ENCODE measurements around the gene TMEM187.
"Not testable (repeated sequence)": the region's sequence is repeated elsewhere in the genome, so short reads cannot be mapped to it uniquely, and the experiment has no call there.

TMEM187 gene

GRCh38 chrX:153973127-153974002 lies 811 bp downstream of the TMEM187 start:
- peak; percentile 26 for DNase-seq

- no peak for DNase-seq
Observed at GRCh38 chrX:153974003-153974725, 1.6 kb downstream of the TMEM187 start.

GRCh38 chrX:153974726-153975286 lies 2.3 kb downstream of the TMEM187 start:
- DNase-seq, result no peak

- DNase-seq, result not testable (repeated sequence)
Observed at GRCh38 chrX:153980394-153980793, 7.8 kb downstream of the TMEM187 start.

GRCh38 chrX:153981231-153981630 lies 8.7 kb downstream of the TMEM187 start:
- DNase-seq, result no peak

GRCh38 chrX:153981771-153982533 lies 9.4 kb downstream of the TMEM187 start:
- DNase-seq, result peak; percentile 47

GRCh38 chrX:153983321-153983801 lies 10.8 kb downstream of the TMEM187 start:
- no peak for DNase-seq

- no peak for DNase-seq
Observed at GRCh38 chrX:153984351-153985178, 12.0 kb downstream of the TMEM187 start.

- DNase-seq, result no peak
Observed at GRCh38 chrX:153988493-153988892, 15.9 kb downstream of the TMEM187 start.

GRCh38 chrX:153989973-153990655 lies 17.6 kb downstream of the TMEM187 start:
- no peak for DNase-seq

GRCh38 chrX:153991013-153991580 lies 18.5 kb downstream of the TMEM187 start:
- DNase-seq, result no peak

GRCh38 chrX:153992180-153992579 lies 19.6 kb downstream of the TMEM187 start:
- no peak for DNase-seq

- no peak for DNase-seq
Observed at GRCh38 chrX:153993079-153993478, 20.5 kb downstream of the TMEM187 start.

- no peak for DNase-seq
Observed at GRCh38 chrX:153993978-153994377, 21.4 kb downstream of the TMEM187 start.

GRCh38 chrX:153994398-153994797 lies 21.8 kb downstream of the TMEM187 start:
- not testable (repeated sequence) for DNase-seq

- no peak for DNase-seq
Observed at GRCh38 chrX:153995504-153995903, 22.9 kb downstream of the TMEM187 start.

GRCh38 chrX:153999359-154000037 lies 26.9 kb downstream of the TMEM187 start:
- no peak for DNase-seq

GRCh38 chrX:154000051-154000450 lies 27.5 kb downstream of the TMEM187 start:
- no peak for DNase-seq

- peak; percentile 44 for DNase-seq
Observed at GRCh38 chrX:154002215-154002719, 29.7 kb downstream of the TMEM187 start.

- DNase-seq, result no peak
Observed at GRCh38 chrX:154004315-154004714, 31.8 kb downstream of the TMEM187 start.

Measured in eye (tissue), 1 donor.